ENCODE measurements around the gene GRID1. TPM values are rescaled to one million over a fixed set of nuclear protein-coding genes. Genes with fewer than 3 reads are reported as not detected.

The GRID1 gene
- total and polyA plus RNA-seq, 5 donors from 2014 or later: not detected

DNA sequence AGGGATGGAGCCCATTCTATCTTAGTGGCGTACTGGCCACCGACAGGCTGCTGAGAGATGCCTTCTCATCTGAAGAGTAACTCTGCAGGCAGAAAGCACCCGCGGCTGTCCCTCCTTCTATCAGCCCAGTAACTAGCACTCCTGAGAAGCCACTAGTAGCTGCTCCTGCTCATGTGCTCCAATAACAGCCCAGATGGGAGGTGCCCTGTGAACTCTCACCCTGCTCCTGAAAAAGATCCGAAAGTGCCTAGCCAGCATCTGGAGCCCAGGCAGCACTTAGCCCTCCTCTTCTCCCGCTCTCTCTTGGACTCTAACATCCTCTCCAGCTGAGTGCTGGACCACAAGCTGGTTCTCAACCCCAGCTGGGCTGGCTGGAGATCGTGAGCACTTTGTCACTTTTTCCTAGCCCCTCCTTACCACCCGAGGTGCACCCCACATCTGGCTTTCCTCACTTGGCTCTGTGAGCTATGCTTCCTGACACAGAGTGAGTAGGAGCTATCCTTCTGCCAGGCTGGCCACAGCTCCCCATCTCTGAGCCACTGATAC is 239.2 kb downstream of the GRID1 start:
- no peaks in the 10 kb centered on the region for H3K36me3 ChIP-seq (ENCODE audit: control insufficient read depth, insufficient read depth, low read length)
- H3K4me1 ChIP-seq (ENCODE audit: control insufficient read depth, insufficient read depth, low read length, poor library complexity, severe bottlenecking): no peaks in the 10 kb centered on the region
- Mint-ChIP-seq H3K4me3 (no peak overlapping the region), H3K4me1 (no peaks in the 10 kb centered on the region), H3K9me3 (peaks cover 0 to 5% (median 0%) of the 10 kb centered on the region in 7 donors), H3K36me3 (no peaks in the 10 kb centered on the region), H3K27me3 (peaks cover 9% of the 10 kb centered on the region), H3K27ac (no peak overlapping the region)
- ATAC-seq (ENCODE audit: low read depth in 2 of 2) (no peak), DNase-seq (no peak)
- H3K4me3 ChIP-seq (ENCODE audit: low read depth, low read length): no peak overlapping the region
- H3K27me3 ChIP-seq (ENCODE audit: control insufficient read depth, insufficient read depth, low read length): peaks cover 2% of the 10 kb centered on the region
- no peak overlapping the region for H3K27ac ChIP-seq (ENCODE audit: insufficient read depth, low read length, poor library complexity, severe bottlenecking)
- H3K9me3 ChIP-seq (ENCODE audit: control insufficient read depth in 2 of 2, low read length in 2 of 2): no peaks in the 10 kb centered on the region

DNA sequence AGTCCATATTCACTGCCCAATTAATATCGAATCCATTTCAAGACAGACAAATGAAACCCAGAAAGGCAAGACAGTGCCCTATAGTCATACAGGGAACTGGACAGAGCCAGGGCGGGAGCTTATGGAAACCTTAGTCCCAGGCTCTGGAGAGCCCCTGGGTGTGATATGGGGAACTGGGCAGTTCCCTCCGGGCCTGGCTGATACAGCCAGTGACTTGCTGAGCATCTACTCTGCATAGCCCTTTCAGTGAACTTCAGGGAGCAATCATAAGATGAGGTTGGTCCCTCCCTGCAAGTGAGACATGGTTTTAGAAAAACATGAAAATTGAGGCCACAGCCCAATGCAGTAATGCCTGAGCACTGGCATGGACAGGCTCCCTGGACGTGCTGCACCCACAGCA is 241.9 kb downstream of the GRID1 start:
- H3K36me3 ChIP-seq (ENCODE audit: control insufficient read depth, insufficient read depth, low read length): no peaks in the 10 kb centered on the region
- H3K27ac ChIP-seq (ENCODE audit: insufficient read depth, low read length, poor library complexity, severe bottlenecking): no peak overlapping the region
- Mint-ChIP-seq H3K27me3 (peaks cover 9% of the 10 kb centered on the region), H3K27ac (no peak overlapping the region), H3K36me3 (no peaks in the 10 kb centered on the region), H3K4me1 (no peaks in the 10 kb centered on the region), H3K9me3 (peaks cover 0 to 5% (median 0%) of the 10 kb centered on the region in 7 donors), H3K4me3 (no peak overlapping the region)
- H3K9me3 ChIP-seq (ENCODE audit: control insufficient read depth in 2 of 2, low read length in 2 of 2): no peaks in the 10 kb centered on the region
- no peak for ATAC-seq (ENCODE audit: low read depth in 2 of 2)
- H3K4me3 ChIP-seq (ENCODE audit: low read depth, low read length): no peak overlapping the region
- DNase-seq: no peak
- H3K4me1 ChIP-seq (ENCODE audit: control insufficient read depth, insufficient read depth, low read length, poor library complexity, severe bottlenecking): no peaks in the 10 kb centered on the region
- peaks cover 2% of the 10 kb centered on the region for H3K27me3 ChIP-seq (ENCODE audit: control insufficient read depth, insufficient read depth, low read length)

GRCh38 chr10:86123715-86124114 is 242.9 kb downstream of the GRID1 start:
- DNase-seq (no peak), ATAC-seq (ENCODE audit: low read depth in 2 of 2) (no peak)
- H3K27ac ChIP-seq (ENCODE audit: insufficient read depth, low read length, poor library complexity, severe bottlenecking): no peak overlapping the region
- H3K9me3 Mint-ChIP-seq: peaks cover 0 to 5% (median 0%) of the 10 kb centered on the region in 7 donors
- peaks cover 9% of the 10 kb centered on the region for H3K27me3 Mint-ChIP-seq
- no peaks in the 10 kb centered on the region for H3K9me3 ChIP-seq (ENCODE audit: control insufficient read depth in 2 of 2, low read length in 2 of 2)
- no peaks in the 10 kb centered on the region for H3K36me3 ChIP-seq (ENCODE audit: control insufficient read depth, insufficient read depth, low read length)
- H3K4me1 Mint-ChIP-seq: no peaks in the 10 kb centered on the region
- H3K4me3 ChIP-seq (ENCODE audit: low read depth, low read length): no peak overlapping the region
- H3K36me3 Mint-ChIP-seq: no peaks in the 10 kb centered on the region
- no peaks in the 10 kb centered on the region for H3K4me1 ChIP-seq (ENCODE audit: control insufficient read depth, insufficient read depth, low read length, poor library complexity, severe bottlenecking)
- no peak overlapping the region for H3K27ac Mint-ChIP-seq
- no peak overlapping the region for H3K4me3 Mint-ChIP-seq
- H3K27me3 ChIP-seq (ENCODE audit: control insufficient read depth, insufficient read depth, low read length): peaks cover 2% of the 10 kb centered on the region

- Histone ChIP-seq H3K9me3 (ENCODE audit: control insufficient read depth in 2 of 2, low read length in 2 of 2) (no peaks in the 10 kb centered on the region), H3K4me3 (ENCODE audit: low read depth, low read length) (no peak overlapping the region), H3K27ac (ENCODE audit: insufficient read depth, low read length, poor library complexity, severe bottlenecking) (no peak overlapping the region), H3K4me1 (ENCODE audit: control insufficient read depth, insufficient read depth, low read length, poor library complexity, severe bottlenecking) (no peaks in the 10 kb centered on the region), H3K36me3 (ENCODE audit: control insufficient read depth, insufficient read depth, low read length) (no peaks in the 10 kb centered on the region), H3K27me3 (ENCODE audit: control insufficient read depth, insufficient read depth, low read length) (no peaks in the 10 kb centered on the region)
- DNase-seq: no peak
- peaks cover 6% of the 10 kb centered on the region for H3K27me3 Mint-ChIP-seq
- H3K9me3 Mint-ChIP-seq: peaks cover 0 to 5% (median 0%) of the 10 kb centered on the region in 7 donors
- no peaks in the 10 kb centered on the region for H3K4me1 Mint-ChIP-seq
- H3K36me3 Mint-ChIP-seq: no peaks in the 10 kb centered on the region
- ATAC-seq (ENCODE audit: low read depth in 2 of 2): no peak
- H3K4me3 Mint-ChIP-seq: no peak overlapping the region
- no peak overlapping the region for H3K27ac Mint-ChIP-seq
Observed at GRCh38 chr10:86123304-86123703, 243.3 kb downstream of the GRID1 start.

DNA sequence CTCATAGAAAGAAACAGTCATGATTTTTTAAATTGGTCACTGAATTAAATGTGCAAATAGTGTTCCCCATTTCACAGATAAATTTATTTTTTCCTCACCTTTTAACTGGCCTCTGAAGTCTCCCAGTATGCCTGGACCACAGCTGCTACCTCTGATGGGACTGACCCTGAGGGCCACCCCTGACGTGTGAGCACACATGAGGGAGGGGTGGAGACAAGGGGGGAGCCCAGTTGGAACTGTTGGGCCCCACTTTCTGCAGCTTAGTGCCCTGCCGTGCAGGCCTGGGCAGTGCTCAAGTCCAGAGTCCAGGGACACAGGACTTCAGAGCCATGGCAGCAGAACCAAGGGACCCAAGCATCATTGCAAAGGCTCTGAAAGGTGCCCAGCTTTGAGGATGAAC is 243.9 kb downstream of the GRID1 start:
- no peaks in the 10 kb centered on the region for H3K4me1 Mint-ChIP-seq
- no peaks in the 10 kb centered on the region for H3K36me3 Mint-ChIP-seq
- peaks cover 5% of the 10 kb centered on the region for H3K27me3 Mint-ChIP-seq
- no peak overlapping the region for H3K4me3 Mint-ChIP-seq
- H3K27ac Mint-ChIP-seq: no peak overlapping the region
- no peak for DNase-seq
- Histone ChIP-seq H3K4me1 (ENCODE audit: control insufficient read depth, insufficient read depth, low read length, poor library complexity, severe bottlenecking) (no peaks in the 10 kb centered on the region), H3K27ac (ENCODE audit: insufficient read depth, low read length, poor library complexity, severe bottlenecking) (no peak overlapping the region), H3K9me3 (ENCODE audit: control insufficient read depth in 2 of 2, low read length in 2 of 2) (no peaks in the 10 kb centered on the region), H3K36me3 (ENCODE audit: control insufficient read depth, insufficient read depth, low read length) (no peaks in the 10 kb centered on the region), H3K4me3 (ENCODE audit: low read depth, low read length) (no peak overlapping the region), H3K27me3 (ENCODE audit: control insufficient read depth, insufficient read depth, low read length) (no peaks in the 10 kb centered on the region)
- no peak for ATAC-seq (ENCODE audit: low read depth in 2 of 2)
- H3K9me3 Mint-ChIP-seq: peaks cover 0 to 4% (median 0%) of the 10 kb centered on the region in 7 donors

DNA sequence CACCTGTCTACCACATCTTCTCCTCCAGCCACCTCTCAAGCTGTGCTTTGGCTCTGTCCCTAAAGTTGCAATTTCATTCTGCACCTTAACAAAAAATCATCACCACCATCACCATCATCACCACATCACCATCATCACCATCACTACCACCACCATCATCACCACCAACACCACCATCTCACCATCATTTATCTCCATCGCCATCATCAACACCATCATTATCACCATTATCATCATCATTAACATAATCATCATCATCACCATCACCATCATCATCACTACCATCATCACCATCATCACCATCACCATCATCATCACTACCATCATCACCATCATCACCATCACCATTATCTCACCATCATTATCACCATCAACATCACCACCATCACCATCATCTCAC is 245.4 kb downstream of the GRID1 start:
- H3K4me1 ChIP-seq (ENCODE audit: control insufficient read depth, insufficient read depth, low read length, poor library complexity, severe bottlenecking): no peaks in the 10 kb centered on the region
- Mint-ChIP-seq H3K4me3 (no peak overlapping the region), H3K36me3 (no peaks in the 10 kb centered on the region), H3K27me3 (no peaks in the 10 kb centered on the region), H3K9me3 (peaks cover 0 to 4% (median 0%) of the 10 kb centered on the region in 7 donors), H3K4me1 (no peaks in the 10 kb centered on the region), H3K27ac (no peak overlapping the region)
- peaks cover 2% of the 10 kb centered on the region for H3K27me3 ChIP-seq (ENCODE audit: control insufficient read depth, insufficient read depth, low read length)
- ATAC-seq (ENCODE audit: low read depth in 2 of 2) (no peak), DNase-seq (no peak)
- H3K4me3 ChIP-seq (ENCODE audit: low read depth, low read length): no peak overlapping the region
- no peaks in the 10 kb centered on the region for H3K36me3 ChIP-seq (ENCODE audit: control insufficient read depth, insufficient read depth, low read length)
- no peaks in the 10 kb centered on the region for H3K9me3 ChIP-seq (ENCODE audit: control insufficient read depth in 2 of 2, low read length in 2 of 2)
- H3K27ac ChIP-seq (ENCODE audit: insufficient read depth, low read length, poor library complexity, severe bottlenecking): no peak overlapping the region

- H3K27me3 ChIP-seq (ENCODE audit: control insufficient read depth, insufficient read depth, low read length): peaks cover 2% of the 10 kb centered on the region
- no peak overlapping the region for H3K4me3 ChIP-seq (ENCODE audit: low read depth, low read length)
- ATAC-seq (ENCODE audit: low read depth in 2 of 2) (no peak), DNase-seq (no peak)
- no peaks in the 10 kb centered on the region for H3K9me3 Mint-ChIP-seq
- no peaks in the 10 kb centered on the region for H3K36me3 ChIP-seq (ENCODE audit: control insufficient read depth, insufficient read depth, low read length)
- H3K4me3 Mint-ChIP-seq: no peak overlapping the region
- no peaks in the 10 kb centered on the region for H3K4me1 Mint-ChIP-seq
- no peaks in the 10 kb centered on the region for H3K4me1 ChIP-seq (ENCODE audit: control insufficient read depth, insufficient read depth, low read length, poor library complexity, severe bottlenecking)
- no peaks in the 10 kb centered on the region for H3K9me3 ChIP-seq (ENCODE audit: control insufficient read depth in 2 of 2, low read length in 2 of 2)
- H3K27ac ChIP-seq (ENCODE audit: insufficient read depth, low read length, poor library complexity, severe bottlenecking): no peak overlapping the region
- H3K27me3 Mint-ChIP-seq: peaks cover 8% of the 10 kb centered on the region
- H3K36me3 Mint-ChIP-seq: no peaks in the 10 kb centered on the region
- H3K27ac Mint-ChIP-seq: no peak overlapping the region
Observed at GRCh38 chr10:86117051-86117450, 249.5 kb downstream of the GRID1 start.

GRCh38 chr10:86113983-86114382 is 252.6 kb downstream of the GRID1 start:
- Mint-ChIP-seq H3K4me1 (no peaks in the 10 kb centered on the region), H3K9me3 (no peaks in the 10 kb centered on the region), H3K36me3 (no peaks in the 10 kb centered on the region), H3K27me3 (peaks cover 8% of the 10 kb centered on the region), H3K4me3 (peak overlapping the region in 1 of 4 donors; percentile 23), H3K27ac (no peak overlapping the region)
- Histone ChIP-seq H3K4me3 (ENCODE audit: low read depth, low read length) (no peak overlapping the region), H3K9me3 (ENCODE audit: control insufficient read depth in 2 of 2, low read length in 2 of 2) (no peaks in the 10 kb centered on the region), H3K27ac (ENCODE audit: insufficient read depth, low read length, poor library complexity, severe bottlenecking) (no peak overlapping the region), H3K36me3 (ENCODE audit: control insufficient read depth, insufficient read depth, low read length) (no peaks in the 10 kb centered on the region), H3K4me1 (ENCODE audit: control insufficient read depth, insufficient read depth, low read length, poor library complexity, severe bottlenecking) (no peaks in the 10 kb centered on the region), H3K27me3 (ENCODE audit: control insufficient read depth, insufficient read depth, low read length) (peaks cover 2% of the 10 kb centered on the region)
- DNase-seq (no peak), ATAC-seq (ENCODE audit: low read depth in 2 of 2) (no peak)

All from CD4-positive, CD25-positive, alpha-beta regulatory T cell (primary cell).